SK-N-SH (cell line): ENCODE results near the gene ADGRE2. TPM values are rescaled to one million over a fixed set of nuclear protein-coding genes. Genes with fewer than 3 reads are reported as not detected.

Source experiments
- CTCF ChIA-PET: fragments of 300-600, 350-600 bp; formaldehyde crosslinking; extraction: SDS; loops from one replicate; lab custom pipeline; 2021; lab: Yijun Ruan, JAX
- POLR2A ChIA-PET: fragments of 350-600 bp; sonication (Branson Sonifier 250); formaldehyde crosslinking; extraction: SDS; loops from one replicate; lab custom pipeline; 2020; ENCODE audit warnings: antibody characterized with exemption, inconsistent platforms; lab: Yijun Ruan, JAX
- DNase-seq: peaks from one replicate; pipeline ENCODE4 v3.0.0; 2012
- H2AFZ ChIP-seq: fragments of 200-600 bp; sonication (generic); 2 replicates; pipeline ENCODE4 v1.8.1; 2016; ENCODE audit warnings: antibody characterized with exemption, mild to moderate bottlenecking, low read depth
- H3F3A ChIP-seq: fragments of 200-600 bp; sonication (generic); replicated peaks from 2 replicates; pipeline ENCODE3; 2016; ENCODE audit warnings: antibody characterized with exemption, mild to moderate bottlenecking; ENCODE audit not compliant: insufficient read depth
- H3K27ac ChIP-seq, 2 experiments: fragments of 200-500 bp in 1 of 2; fragments of 200-600 bp in 1 of 2; sonication (Bioruptor generic) in 1 of 2; sonication (generic), shearing (Covaris generic) in 1 of 2; 2 replicates each; pipeline versions ENCODE4 v1.5.1 to v1.6.1; 2014 to 2016; ENCODE audit warnings: low read depth in 2 of 2, inconsistent platforms in 1 of 2, low read length in 1 of 2, mild to moderate bottlenecking in 1 of 2, mixed read lengths in 1 of 2
- H3K27me3 ChIP-seq: fragments of 200-600 bp; sonication (generic), shearing (Covaris generic); 2 replicates; pipeline ENCODE4 v1.6.1; 2016; ENCODE audit warnings: mixed run types; ENCODE audit not compliant: insufficient read depth
- H3K36me3 ChIP-seq, 2 experiments: fragments of 200-500 bp in 1 of 2; fragments of 200-600 bp in 1 of 2; sonication (Bioruptor generic) in 1 of 2; sonication (generic) in 1 of 2; replicated peaks in 1 of 2; 2 replicates each; pipeline versions ENCODE3 to v1.5.1; 2014 to 2016; ENCODE audit warnings: low read length in 1 of 2, mild to moderate bottlenecking in 1 of 2; ENCODE audit not compliant: insufficient read depth in 2 of 2, control insufficient read depth in 1 of 2
- H3K4me1 ChIP-seq, 2 experiments: fragments of 200-500 bp in 1 of 2; fragments of 200-600 bp in 1 of 2; sonication (Bioruptor generic) in 1 of 2; sonication (generic), shearing (Covaris generic) in 1 of 2; 2 replicates each; pipeline versions ENCODE4 v1.5.1 to v1.6.1; 2014 to 2016; ENCODE audit warnings: low read depth in 1 of 2, low read length in 1 of 2, mixed run types in 1 of 2; ENCODE audit not compliant: insufficient read depth in 2 of 2, control insufficient read depth in 1 of 2
- H3K4me2 ChIP-seq: fragments of 200-600 bp; sonication (generic), shearing (Covaris generic); 2 replicates; pipeline ENCODE4 v1.6.1; 2017; ENCODE audit warnings: mixed run types
- H3K4me3 ChIP-seq, 2 experiments: fragments of 200-500 bp in 1 of 2; fragments of 200-600 bp in 1 of 2; sonication (Bioruptor generic) in 1 of 2; sonication (generic), shearing (Covaris generic) in 1 of 2; 2 replicates each; pipeline versions ENCODE4 v1.5.1 to v1.8.1; 2014 to 2016; ENCODE audit warnings: low read depth in 2 of 2, inconsistent platforms in 1 of 2, low read length in 1 of 2, mild to moderate bottlenecking in 1 of 2, mixed read lengths in 1 of 2, moderate library complexity in 1 of 2
- H3K79me2 ChIP-seq: fragments of 200-600 bp; sonication (generic); 2 replicates; pipeline ENCODE4 v1.8.1; 2017; ENCODE audit warnings: mild to moderate bottlenecking; ENCODE audit not compliant: insufficient read depth
- H3K9ac ChIP-seq: fragments of 200-600 bp; sonication (generic); 2 replicates; pipeline ENCODE4 v1.6.1; 2017; ENCODE audit warnings: mixed run types
- H3K9me2 ChIP-seq: fragments of 200-600 bp; sonication (generic); 2 replicates; pipeline ENCODE4 v1.6.1; 2017; ENCODE audit warnings: mixed run types
- H3K9me3 ChIP-seq: fragments of 200-600 bp; sonication (generic); 2 replicates; pipeline ENCODE4 v1.6.1; 2017; ENCODE audit warnings: mixed run types, mild to moderate bottlenecking, moderate library complexity
- H4K20me1 ChIP-seq: fragments of 200-600 bp; sonication (generic); 2 replicates; pipeline ENCODE4 v1.6.1; 2017; ENCODE audit warnings: mild to moderate bottlenecking, mixed run types; ENCODE audit not compliant: insufficient read depth
- CTCF ChIP-seq: fragments of 200-600 bp; sonication (generic); IDR thresholded peaks from 2 replicates; pipeline ENCODE4 v1.6.1; 2017; ENCODE audit warnings: antibody characterized with exemption, mild to moderate bottlenecking, moderate library complexity
- EP300 ChIP-seq, 2 experiments: IDR thresholded peaks; 2 replicates each; pipeline versions ENCODE4 v1.4.0 to v1.6.1; 2012; ENCODE audit warnings: borderline replicate concordance in 1 of 2, low read depth in 1 of 2, low read length in 1 of 2
- EZH2phosphoT487 ChIP-seq: fragments of 200-600 bp; sonication (generic); IDR thresholded peaks from 2 replicates; pipeline ENCODE4 v1.6.1; 2017; ENCODE audit warnings: low read depth, mixed run types, mild to moderate bottlenecking, antibody characterized with exemption, moderate library complexity, borderline replicate concordance
- GABPA ChIP-seq: IDR thresholded peaks from 2 replicates; pipeline ENCODE4 v1.4.0; 2012; ENCODE audit warnings: low read depth, mild to moderate bottlenecking
- GATA2 ChIP-seq: sonication (generic); formaldehyde crosslinking; IDR thresholded peaks from 2 replicates; pipeline ENCODE4 v1.5.0; 2020; ENCODE audit warnings: mild to moderate bottlenecking, missing genetic modification reagents
- JUND ChIP-seq: IDR thresholded peaks from 2 replicates; pipeline ENCODE4 v1.4.0; 2012
- MXI1 ChIP-seq: IDR thresholded peaks from 2 replicates; pipeline ENCODE4 v1.6.1; 2012; ENCODE audit warnings: mild to moderate bottlenecking, low read depth, low read length, improper control_type of control experiment
- NFIC ChIP-seq: IDR thresholded peaks from 2 replicates; pipeline ENCODE4 v1.4.0; 2012; ENCODE audit warnings: borderline replicate concordance
- RAD21 ChIP-seq: IDR thresholded peaks from 2 replicates; pipeline ENCODE4 v1.6.1; 2012; ENCODE audit warnings: mild to moderate bottlenecking, low read length
- RCOR1 ChIP-seq: fragments of 150-350 bp; IDR thresholded peaks from 2 replicates; pipeline ENCODE4 v1.6.1; 2017; ENCODE audit warnings: antibody characterized with exemption, low read length
- SMC3 ChIP-seq: IDR thresholded peaks from 2 replicates; pipeline ENCODE4 v1.6.1; 2012; ENCODE audit warnings: low read depth, low read length, improper control_type of control experiment
- USF1 ChIP-seq: IDR thresholded peaks from 2 replicates; pipeline ENCODE4 v1.4.0; 2012; ENCODE audit warnings: low read depth, borderline replicate concordance
- ZBTB33 ChIP-seq: IDR thresholded peaks from 2 replicates; pipeline ENCODE4 v1.4.0; 2012; ENCODE audit warnings: low read depth, borderline replicate concordance
- WGBS: methylation state at CpG from one replicate; pipeline ENCODE4 v1.1.6; 2017; ENCODE audit warnings: low lambda C conversion rate; 5-methylcytosine and 5-hydroxymethylcytosine counted together
- polyA plus RNA-seq, 3 experiments: library from polyadenylated mRNA; depleted of rRNA; stranded (reverse); fragments of >200 nt; gene quantifications; 2 replicates each; pipeline ENCODE4 v1.2.3, GENCODE V29; 2012
- TF ChIP-seq, protein P1 (sequence below): IDR thresholded peaks from 2 replicates; pipeline ENCODE4; 2012
- TF ChIP-seq, protein P2 (sequence below): IDR thresholded peaks from 2 replicates; pipeline ENCODE4 v1.4.0; 2012; ENCODE audit warnings: low read depth

Gene ADGRE2
- polyA plus RNA-seq, 1 of the 3 experiments (the other 2 are of a cell fraction), result 0.02 TPM

GRCh38 chr19:14699641-14700040 is 78.7 kb downstream of the ADGRE2 start (continued):
- no peak for TF ChIP-seq RAD21
- no peak for TF ChIP-seq RCOR1
- no peak for TF ChIP-seq GATA2 (CRISPR knock-in tag)
- TF ChIP-seq, protein P1, sequence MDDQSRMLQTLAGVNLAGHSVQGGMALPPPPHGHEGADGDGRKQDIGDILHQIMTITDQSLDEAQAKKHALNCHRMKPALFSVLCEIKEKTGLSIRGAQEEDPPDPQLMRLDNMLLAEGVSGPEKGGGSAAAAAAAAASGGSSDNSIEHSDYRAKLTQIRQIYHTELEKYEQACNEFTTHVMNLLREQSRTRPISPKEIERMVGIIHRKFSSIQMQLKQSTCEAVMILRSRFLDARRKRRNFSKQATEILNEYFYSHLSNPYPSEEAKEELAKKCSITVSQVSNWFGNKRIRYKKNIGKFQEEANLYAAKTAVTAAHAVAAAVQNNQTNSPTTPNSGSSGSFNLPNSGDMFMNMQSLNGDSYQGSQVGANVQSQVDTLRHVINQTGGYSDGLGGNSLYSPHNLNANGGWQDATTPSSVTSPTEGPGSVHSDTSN, result no peak
- TF ChIP-seq, protein P2, sequence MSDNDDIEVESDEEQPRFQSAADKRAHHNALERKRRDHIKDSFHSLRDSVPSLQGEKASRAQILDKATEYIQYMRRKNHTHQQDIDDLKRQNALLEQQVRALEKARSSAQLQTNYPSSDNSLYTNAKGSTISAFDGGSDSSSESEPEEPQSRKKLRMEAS, result no peak
- TF ChIP-seq ZBTB33, result no peak
- no peak for TF ChIP-seq GABPA
- no peak for TF ChIP-seq EZH2phosphoT487
- TF ChIP-seq SMC3, result no peak

GRCh38 chr19:14695471-14695870 is 82.9 kb downstream of the ADGRE2 start:
- CTCF ChIA-PET, result interaction anchor here (1.1 kb wide), 1 partner anchor 11 kb away, joined by 3 read pairs; no protein-coding TSS in a partner anchor

More at GRCh38 chr19:14695471-14695870, 82.9 kb downstream of the ADGRE2 start:
- Histone ChIP-seq H4K20me1 (0 out of 2 replicates have a peak, but pooled peaks cover 8% of the 10 kb centered on the region), H3K36me3 (peaks cover 36 to 38% of the 10 kb centered on the region in 2 experiments), H3K9ac (no peak overlapping the region), H3K9me2 (no peaks in the 10 kb centered on the region), H3K4me1 (peaks cover 0 to 7% of the 10 kb centered on the region in 2 experiments; a peak in 3 of 4 replicates), H3K4me2 (no peak overlapping the region), H3K27me3 (no peaks in the 10 kb centered on the region), H2AFZ (no peak overlapping the region), H3K9me3 (no peaks in the 10 kb centered on the region), H3K27ac (no peak overlapping the region), H3F3A (peaks cover 5% of the 10 kb centered on the region), H3K79me2 (peaks cover 23% of the 10 kb centered on the region), H3K4me3 (no peak overlapping the region)
- TF ChIP-seq CTCF (no peak), MXI1 (no peak), EP300 (IDR thresholded peaks at IDR 0.05; ENCODE audit: borderline replicate concordance in 1 of 2, low read depth in 1 of 2, low read length in 1 of 2) (no peak), USF1 (no peak), NFIC (no peak), GABPA (no peak), JUND (no peak)
- TF ChIP-seq, protein P2, result no peak
- POLR2A ChIA-PET, result no interaction called here
- no peak for DNase-seq
- WGBS, result 96% methylated on average over 5 of the region's 5 CpGs
